ENCODE data around the gene TPCN1. TPM values are rescaled to one million over a fixed set of nuclear protein-coding genes. Genes with fewer than 3 reads are reported as not detected.

Gene TPCN1
- total RNA-seq, 2 donors from 2014 or later = 45.1 to 78.4 TPM

DNA sequence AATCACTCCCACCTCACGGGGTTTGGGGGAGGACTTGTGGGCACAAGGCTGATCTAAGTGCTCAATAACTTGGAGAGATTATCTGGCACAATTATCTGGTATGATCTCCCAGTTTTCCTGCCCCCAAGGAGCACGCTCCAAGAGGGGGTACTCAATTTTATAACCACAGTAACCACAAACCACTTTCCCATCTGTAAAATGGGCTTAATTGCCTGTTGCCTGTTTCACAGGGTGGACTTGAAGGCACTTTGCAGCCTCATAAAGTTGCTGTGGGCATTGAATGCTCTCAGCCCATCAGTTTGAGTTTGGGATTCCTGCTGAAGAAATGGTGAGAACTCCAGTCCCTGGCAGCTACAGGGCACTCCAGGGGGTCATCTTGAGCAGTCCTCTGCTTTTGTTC, 109.2 kb downstream of the TPCN1 start:
- intact Hi-C loops (cut with DNase I) = no loop called here
- Histone ChIP-seq H3K27me3 (no peaks in the 10 kb centered on the region), H3K4me1 (peaks cover 29% of the 10 kb centered on the region), H3K9me3 (no peaks in the 10 kb centered on the region), H3K27ac (no peak overlapping the region), H3K36me3 (replicated peaks in 1 of 2; ENCODE audit: insufficient read depth in 1 of 2, low read depth in 2 of 2) (peaks cover 0 to 2% of the 10 kb centered on the region in 2 donors), H3K4me3 (no peak overlapping the region)
- WGBS, 2 donors = 95 to 96% methylated on average over 2 of the region's 2 CpGs
- DNase-seq (no peak), ATAC-seq (no peak)
- TF ChIP-seq, protein P1, sequence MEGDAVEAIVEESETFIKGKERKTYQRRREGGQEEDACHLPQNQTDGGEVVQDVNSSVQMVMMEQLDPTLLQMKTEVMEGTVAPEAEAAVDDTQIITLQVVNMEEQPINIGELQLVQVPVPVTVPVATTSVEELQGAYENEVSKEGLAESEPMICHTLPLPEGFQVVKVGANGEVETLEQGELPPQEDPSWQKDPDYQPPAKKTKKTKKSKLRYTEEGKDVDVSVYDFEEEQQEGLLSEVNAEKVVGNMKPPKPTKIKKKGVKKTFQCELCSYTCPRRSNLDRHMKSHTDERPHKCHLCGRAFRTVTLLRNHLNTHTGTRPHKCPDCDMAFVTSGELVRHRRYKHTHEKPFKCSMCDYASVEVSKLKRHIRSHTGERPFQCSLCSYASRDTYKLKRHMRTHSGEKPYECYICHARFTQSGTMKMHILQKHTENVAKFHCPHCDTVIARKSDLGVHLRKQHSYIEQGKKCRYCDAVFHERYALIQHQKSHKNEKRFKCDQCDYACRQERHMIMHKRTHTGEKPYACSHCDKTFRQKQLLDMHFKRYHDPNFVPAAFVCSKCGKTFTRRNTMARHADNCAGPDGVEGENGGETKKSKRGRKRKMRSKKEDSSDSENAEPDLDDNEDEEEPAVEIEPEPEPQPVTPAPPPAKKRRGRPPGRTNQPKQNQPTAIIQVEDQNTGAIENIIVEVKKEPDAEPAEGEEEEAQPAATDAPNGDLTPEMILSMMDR (IDR thresholded peaks at IDR 0.05) = no peak
- no peak for TF ChIP-seq POLR2A (IDR thresholded peaks at IDR 0.05)

DNA sequence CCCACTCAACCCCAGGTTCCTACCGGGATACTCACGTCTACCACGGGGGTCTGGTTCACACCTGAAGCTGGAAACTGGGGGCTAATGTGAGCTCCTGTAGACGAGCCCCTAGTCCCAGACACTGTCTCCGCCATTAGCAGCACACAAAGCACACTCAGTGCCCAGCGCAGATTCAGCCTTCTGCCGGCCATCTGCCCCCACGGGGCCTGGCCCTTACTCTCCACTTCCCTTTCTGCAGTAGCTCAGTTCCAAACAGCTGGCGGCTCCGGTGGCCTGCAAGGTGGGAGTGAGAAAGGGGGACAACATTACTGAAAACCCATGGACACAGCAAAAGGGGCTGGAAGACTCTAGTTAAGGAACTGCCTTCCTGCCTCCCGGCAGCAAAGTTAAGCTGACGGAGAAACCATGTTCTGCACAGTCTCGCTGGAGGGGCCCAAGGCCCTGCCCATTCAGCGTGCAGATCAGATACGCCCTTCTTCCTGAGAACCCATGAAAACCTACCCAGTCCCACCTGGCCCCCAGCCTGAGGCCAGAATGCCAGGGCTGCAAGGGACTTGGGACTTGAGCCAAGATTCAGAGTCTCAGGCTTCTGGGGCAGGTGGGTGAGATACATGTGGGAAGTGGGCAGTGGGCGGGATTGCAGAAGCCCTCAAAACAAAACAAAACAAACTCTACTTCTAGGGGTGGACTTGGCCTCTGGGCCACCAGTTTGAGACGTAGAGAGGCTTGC, 111.6 kb downstream of the TPCN1 start:
- H3K9me3 ChIP-seq = no peaks in the 10 kb centered on the region
- intact Hi-C loops (cut with DNase I) = no loop called here
- WGBS, 2 donors = 78 to 90% methylated on average over 12 to 17 of the region's 17 CpGs
- no peak overlapping the region for H3K4me3 ChIP-seq
- H3K27me3 ChIP-seq = no peaks in the 10 kb centered on the region
- H3K36me3 ChIP-seq (replicated peaks in 1 of 2; ENCODE audit: insufficient read depth in 1 of 2, low read depth in 2 of 2) = peaks cover 0 to 2% of the 10 kb centered on the region in 2 donors
- no peak overlapping the region for H3K27ac ChIP-seq
- DNase-seq (no peak), ATAC-seq (no peak)
- H3K4me1 ChIP-seq = peaks cover 25% of the 10 kb centered on the region
- TF ChIP-seq, protein P1 (IDR thresholded peaks at IDR 0.05) = no peak
- no peak for TF ChIP-seq POLR2A (IDR thresholded peaks at IDR 0.05)

DNA sequence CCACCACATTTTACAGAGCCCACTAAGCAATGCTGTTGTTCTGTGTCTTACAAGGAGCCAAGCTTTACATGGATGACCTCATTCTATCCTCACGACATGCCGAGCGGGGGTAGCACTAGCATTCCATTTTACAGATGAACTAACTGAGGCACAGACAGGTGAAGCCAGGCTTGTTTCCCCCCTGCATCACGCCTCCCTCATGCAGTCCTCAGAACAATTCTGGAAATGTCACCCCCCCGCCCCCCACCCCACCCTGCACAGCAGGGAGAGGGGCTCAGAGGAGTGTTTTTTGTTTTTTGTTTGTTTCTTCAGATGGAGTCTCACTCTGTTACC, 112.1 kb downstream of the TPCN1 start:
- no peak overlapping the region for H3K4me3 ChIP-seq
- 86 to 91% methylated on average over 5 of the region's 5 CpGs for WGBS, 2 donors
- no peak overlapping the region for H3K27ac ChIP-seq
- H3K4me1 ChIP-seq = peaks cover 25% of the 10 kb centered on the region
- ATAC-seq (no peak), DNase-seq (peak in 1 of 4 donors; percentile 19)
- no peaks in the 10 kb centered on the region for H3K27me3 ChIP-seq
- H3K9me3 ChIP-seq = no peaks in the 10 kb centered on the region
- H3K36me3 ChIP-seq (replicated peaks in 1 of 2; ENCODE audit: insufficient read depth in 1 of 2, low read depth in 2 of 2) = peaks cover 0 to 2% of the 10 kb centered on the region in 2 donors
- intact Hi-C loops (cut with DNase I) = no loop called here
- no peak for TF ChIP-seq POLR2A (IDR thresholded peaks at IDR 0.05)
- TF ChIP-seq, protein P1 (IDR thresholded peaks at IDR 0.05) = no peak

DNA sequence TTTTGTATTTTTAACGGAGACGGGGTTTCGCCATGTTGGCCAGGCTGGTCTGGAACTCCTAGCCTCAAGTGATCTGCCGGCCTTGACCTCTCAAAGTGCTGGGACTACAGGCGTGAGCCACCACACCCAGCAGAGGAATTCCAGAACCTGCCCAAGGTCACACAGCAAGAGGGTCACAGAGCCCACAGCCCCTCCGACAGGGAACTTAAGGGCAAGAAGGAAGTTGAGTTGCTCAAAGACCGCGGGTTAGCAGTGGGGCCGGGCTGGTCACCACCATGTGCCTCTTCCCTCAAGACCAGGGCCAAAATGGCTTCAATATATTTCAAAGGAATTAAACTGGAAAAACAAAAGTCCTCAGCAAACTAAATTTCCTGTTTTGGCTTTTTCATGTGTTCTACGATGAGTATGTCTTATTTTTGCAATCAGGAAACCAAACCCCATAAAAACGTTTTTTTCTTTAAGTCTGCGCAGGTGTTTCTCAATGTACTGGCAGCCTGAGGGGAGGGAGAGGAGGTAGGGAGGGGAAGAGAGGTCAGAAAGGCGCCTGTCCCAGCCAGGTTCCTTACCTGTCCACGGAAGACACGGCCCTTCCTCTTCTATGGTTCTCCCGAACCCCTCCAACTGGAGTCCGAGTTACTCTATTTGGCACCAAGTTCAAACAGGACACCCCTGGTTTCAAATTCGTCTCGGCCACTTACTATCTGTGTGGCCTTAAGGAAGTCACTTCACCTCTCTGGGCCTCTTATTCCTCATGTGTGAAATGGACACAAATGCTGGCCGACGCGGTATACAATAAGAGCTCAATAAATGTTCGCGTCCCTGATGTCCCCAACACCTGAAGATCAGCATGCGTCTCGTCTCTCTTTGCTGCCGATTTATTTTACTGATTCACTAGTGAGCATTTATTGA, 112.9 kb downstream of the TPCN1 start:
- peak; percentile 23 for ATAC-seq
- intact Hi-C loops (cut with DNase I) = no loop called here
- 19 to 22% methylated on average over 26 to 27 of the region's 27 CpGs for WGBS, 2 donors
- Histone ChIP-seq H3K9me3 (no peaks in the 10 kb centered on the region), H3K27ac (peak overlapping the region; percentile 59 to 83 (median 74)), H3K27me3 (no peaks in the 10 kb centered on the region), H3K4me1 (peaks cover 25% of the 10 kb centered on the region), H3K4me3 (peak overlapping the region; percentile 18 to 55), H3K36me3 (replicated peaks in 1 of 2; ENCODE audit: insufficient read depth in 1 of 2, low read depth in 2 of 2) (peaks cover 0 to 2% of the 10 kb centered on the region in 2 donors)
- DNase-seq = peak; percentile 34 to 52 (median 37)
- peak in 1 of 3 donors; percentile 8 for TF ChIP-seq POLR2A (IDR thresholded peaks at IDR 0.05)
- TF ChIP-seq, protein P1 (IDR thresholded peaks at IDR 0.05) = no peak
